Brain microvascular endothelial cell (primary cell): Measurements from ENCODE around the gene TP53.

Experiments
- DNase-seq: peaks from one replicate; pipeline ENCODE4 v3.0.0-alpha.2; 2020
- H3K27ac ChIP-seq: fragments of 250-450 bp; sonication (Bioruptor Pico); 2 replicates; pipeline ENCODE4 v1.5.1; 2020; ENCODE audit warnings: mild to moderate bottlenecking, moderate library complexity
- H3K27me3 ChIP-seq: fragments of 250-450 bp; sonication (Bioruptor Pico); replicated peaks from 2 replicates; pipeline ENCODE4 v1.5.1; 2020; ENCODE audit warnings: mild to moderate bottlenecking
- H3K36me3 ChIP-seq: fragments of 250-450 bp; sonication (Bioruptor Pico); replicated peaks from 2 replicates; pipeline ENCODE4 v1.5.1; 2020; ENCODE audit warnings: mild to moderate bottlenecking
- H3K4me3 ChIP-seq: 2 replicates; pipeline ENCODE4 v1.5.1; 2011; ENCODE audit warnings: low read depth, mild to moderate bottlenecking, control low read depth, low read length, moderate library complexity
- CTCF ChIP-seq: IDR thresholded peaks from 2 replicates; pipeline ENCODE4 v1.5.1; 2011; ENCODE audit warnings: low read depth, mild to moderate bottlenecking, moderate library complexity, low read length, control low read depth, inconsistent platforms; ENCODE audit errors: missing control alignments
- in situ Hi-C: cut with HindIII; loops from 2 replicates; pipeline ENCODE4 v1.10.0; 2017; ENCODE audit warnings: low sequenced_read_pairs, low pct_ligation_motif_present

The TP53 gene

DNA sequence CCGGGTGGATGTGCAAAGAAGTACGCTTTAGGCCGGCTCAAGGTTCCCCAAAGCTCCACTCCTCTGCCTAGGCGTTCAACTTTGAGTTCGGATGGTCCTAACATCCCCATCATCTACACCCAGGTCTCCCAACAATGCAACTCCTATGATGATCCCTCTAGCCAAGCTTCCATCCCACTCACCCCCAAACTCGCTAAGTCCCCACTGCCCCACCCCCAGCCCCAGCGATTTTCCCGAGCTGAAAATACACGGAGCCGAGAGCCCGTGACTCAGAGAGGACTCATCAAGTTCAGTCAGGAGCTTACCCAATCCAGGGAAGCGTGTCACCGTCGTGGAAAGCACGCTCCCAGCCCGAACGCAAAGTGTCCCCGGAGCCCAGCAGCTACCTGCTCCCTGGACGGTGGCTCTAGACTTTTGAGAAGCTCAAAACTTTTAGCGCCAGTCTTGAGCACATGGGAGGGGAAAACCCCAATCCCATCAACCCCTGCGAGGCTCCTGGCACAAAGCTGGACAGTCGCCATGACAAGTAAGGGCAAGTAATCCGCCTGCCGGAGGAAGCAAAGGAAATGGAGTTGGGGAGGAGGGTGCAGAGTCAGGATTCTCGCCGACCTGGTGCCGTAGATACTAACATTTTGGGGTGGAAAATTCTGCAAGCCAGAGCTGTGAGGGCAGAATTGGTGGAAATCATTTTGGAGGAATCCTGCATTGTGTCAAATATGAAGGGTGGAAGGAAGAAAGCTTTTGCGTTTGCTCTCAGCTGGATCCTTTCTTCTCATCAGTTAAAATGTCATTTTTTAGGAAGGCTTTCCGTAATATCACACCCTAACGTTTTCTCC, at the start of gene TP53:
TP53 (minus strand) TSS at position 419 of the 836 bp plus-strand sequence. CDS start 10,896 bp downstream, outside the sequence.
- Histone ChIP-seq H3K27me3 (no peaks in the 10 kb centered on the region), H3K27ac (peak within 1 kb of the TSS; percentile 97), H3K36me3 (peaks cover 3% of the 10 kb centered on the region), H3K4me3 (peak within 1 kb of the TSS; percentile 95)
- in situ Hi-C loops, result no loop called here
- DNase-seq, result peak; percentile 85
- TF ChIP-seq CTCF, result peak; percentile 26

GRCh38 chr17:7732981-7733539, 45.8 kb upstream of the TP53 start:
- in situ Hi-C loops, result no loop called here
- H3K36me3 ChIP-seq, result no peaks in the 10 kb centered on the region
- no peak for DNase-seq
- no peak overlapping the region for H3K27ac ChIP-seq
- TF ChIP-seq CTCF, result no peak
- no peak overlapping the region for H3K4me3 ChIP-seq
- H3K27me3 ChIP-seq, result peaks cover 3% of the 10 kb centered on the region

- no peak for TF ChIP-seq CTCF
- in situ Hi-C loops, result no loop called here
- no peak overlapping the region for H3K27ac ChIP-seq
- DNase-seq, result no peak
- no peak overlapping the region for H3K4me3 ChIP-seq
- no peaks in the 10 kb centered on the region for H3K27me3 ChIP-seq
- no peaks in the 10 kb centered on the region for H3K36me3 ChIP-seq
Observed at GRCh38 chr17:7729816-7730215, 42.5 kb upstream of the TP53 start.

DNA sequence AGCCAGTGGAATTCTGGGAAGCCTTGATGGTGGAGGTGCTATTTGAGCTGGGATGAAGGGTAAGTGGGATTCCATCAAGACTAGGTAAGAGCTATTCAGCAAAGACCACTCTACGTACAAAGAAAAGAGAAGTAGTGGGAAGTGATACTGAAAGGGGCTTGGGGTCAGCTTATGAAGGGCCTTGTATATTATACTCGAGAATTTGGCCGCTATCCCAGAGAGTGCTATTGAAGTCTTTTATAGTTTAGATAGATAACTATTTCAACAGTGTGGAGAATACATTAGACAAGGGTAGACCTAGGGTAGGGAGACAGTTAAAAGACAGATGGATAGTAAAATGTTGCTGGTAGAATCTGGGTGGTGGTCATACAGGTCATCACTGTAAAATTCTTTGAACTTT, 40.6 kb upstream of the TP53 start:
- Histone ChIP-seq H3K36me3 (no peaks in the 10 kb centered on the region), H3K27me3 (peaks cover 2% of the 10 kb centered on the region), H3K27ac (no peak overlapping the region), H3K4me3 (no peak overlapping the region)
- DNase-seq, result no peak
- TF ChIP-seq CTCF, result no peak
- in situ Hi-C loops, result no loop called here

DNA sequence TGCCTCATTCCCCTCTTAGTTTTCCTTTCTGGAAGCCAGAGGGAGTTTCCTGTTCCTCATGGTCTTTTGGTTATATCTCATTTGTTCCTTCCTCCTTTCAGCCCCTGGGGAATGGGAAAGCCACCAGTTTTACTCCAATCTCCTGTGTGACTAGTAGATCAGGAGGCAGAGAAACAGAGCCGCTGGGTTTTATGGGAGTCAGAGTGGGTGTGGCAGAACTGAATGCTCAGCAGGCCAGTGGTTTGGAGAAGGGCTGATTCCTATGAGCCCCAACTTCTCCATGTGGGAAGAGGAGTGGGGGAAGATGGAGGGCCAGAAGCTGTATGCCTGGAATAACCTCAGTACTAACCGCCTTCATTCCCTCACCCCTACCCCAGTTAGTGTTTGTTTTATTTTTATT, 34.3 kb upstream of the TP53 start:
- in situ Hi-C loops, result no loop called here
- no peak for TF ChIP-seq CTCF
- Histone ChIP-seq H3K36me3 (no peaks in the 10 kb centered on the region), H3K27ac (no peak overlapping the region), H3K27me3 (peaks cover 17% of the 10 kb centered on the region), H3K4me3 (no peak overlapping the region)
- DNase-seq, result no peak
